Vagina (tissue), 2 donors: ENCODE data around the gene ZCCHC9. TPM values are rescaled to one million over a fixed set of nuclear protein-coding genes. Genes with fewer than 3 reads are reported as not detected.
A peak's percentile ranks its signal among the peaks of the same experiment; 100 is the strongest.
"Not testable (repeated sequence)": the region's sequence is repeated elsewhere in the genome, so short reads cannot be mapped to it uniquely, and the experiment has no call there.

Source experiments
- DNase-seq, 2 donors: peaks; one replicate each; pipeline ENCODE4 v3.0.0-alpha.2; 2017; ENCODE audit errors: extremely low spot score in 2 of 2
- H3K27ac ChIP-seq: fragments of 200-600 bp; sonication (generic); one replicate; pipeline ENCODE4 v1.5.1; 2019
- H3K27me3 ChIP-seq: fragments of 200-600 bp; sonication (generic); one replicate; pipeline ENCODE4 v1.5.1; 2019
- H3K36me3 ChIP-seq, 2 donors: fragments of 200-600 bp; sonication (generic); one replicate each; pipeline ENCODE4 v1.5.1; 2017 to 2019
- H3K4me1 ChIP-seq: fragments of 200-600 bp; sonication (generic); one replicate; pipeline ENCODE4 v1.5.1; 2019
- H3K4me3 ChIP-seq, 2 donors: fragments of 200-600 bp; sonication (generic); 1 replicate in 1 of 2; 2 replicates in 1 of 2; pipeline ENCODE4 v1.5.1; 2016 to 2019
- H3K9me3 ChIP-seq: fragments of 200-600 bp; sonication (generic); one replicate; pipeline ENCODE4 v1.5.1; 2019
- POLR2A ChIP-seq, 2 donors: fragments of 450-650 bp; IDR thresholded peaks; one replicate each; pipeline ENCODE4 v1.6.1; 2017; ENCODE audit warnings: antibody characterized with exemption in 2 of 2, mild to moderate bottlenecking in 2 of 2, moderate library complexity in 2 of 2
- POLR2AphosphoS5 ChIP-seq, 2 donors: sonication (generic); formaldehyde crosslinking; IDR thresholded peaks; one replicate each; pipeline ENCODE4 v1.9.0; 2017; ENCODE audit warnings: antibody characterized with exemption in 2 of 2, mild to moderate bottlenecking in 2 of 2, low read depth in 1 of 2; ENCODE audit not compliant: insufficient read depth in 1 of 2
- intact Hi-C: fragments of 100-400 bp; cut with DNase I; formaldehyde crosslinking; loops from one replicate; pipeline ENCODE4 v1.15.1; 2023
- total RNA-seq: library from RNA; depleted of rRNA; stranded (reverse); fragments of >200 nt; gene quantifications from one replicate; pipeline ENCODE4 v1.2.3, GENCODE V29; 2016
- TF ChIP-seq, protein P1 (sequence below), 3 experiments: fragments of 450-650 bp in 2 of 3; fragments of 200-600 bp in 1 of 3; sonication (generic) in 1 of 3; IDR thresholded peaks; one replicate each; pipeline ENCODE4 v1.5.1; 2017 to 2019; ENCODE audit warnings: antibody characterized with exemption in 3 of 3, mild to moderate bottlenecking in 2 of 3, moderate library complexity in 2 of 3

ZCCHC9 gene
- total RNA-seq, 1 donor from 2014 or later = 16.7 TPM

DNA sequence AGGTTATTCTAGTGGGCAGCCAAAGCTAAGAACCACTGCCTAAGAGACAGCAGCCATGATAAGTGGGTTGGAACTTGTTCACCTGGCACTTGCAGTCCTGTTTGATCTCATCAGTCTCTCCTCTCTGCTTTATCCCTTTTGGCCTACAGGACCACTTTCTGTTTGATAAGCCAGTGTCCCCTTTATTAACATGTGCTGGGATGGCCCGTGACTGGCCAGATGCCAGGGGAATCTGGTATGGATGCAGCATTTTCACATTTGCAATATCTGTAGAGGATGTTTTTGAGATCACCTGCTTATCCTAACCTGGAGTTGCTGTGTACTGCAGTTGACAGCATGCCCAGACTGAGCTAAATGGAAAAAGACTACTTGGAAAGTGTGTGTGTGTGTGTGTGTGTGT is 44.6 kb upstream of the ZCCHC9 start:
- intact Hi-C loops = no loop called here

DNA sequence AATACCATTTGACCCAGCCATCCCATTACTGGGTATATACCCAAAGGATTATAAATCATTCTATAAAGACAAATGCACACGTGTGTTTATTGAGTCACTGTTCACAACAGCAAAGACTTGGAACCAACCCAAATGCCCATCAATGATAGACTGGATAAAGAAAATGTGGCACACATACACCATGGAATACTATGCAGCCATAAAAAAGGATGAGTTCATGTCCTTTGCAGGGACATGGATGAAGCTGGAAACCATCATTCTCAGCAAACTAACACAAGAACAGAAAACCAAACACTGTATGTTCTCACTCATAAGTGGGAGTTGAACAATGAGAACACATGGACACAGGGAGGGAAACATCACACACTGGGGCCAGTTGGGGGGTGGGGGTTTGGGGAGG is 38.6 kb upstream of the ZCCHC9 start:
- DNase-seq, intact Hi-C loops, H3K27me3 ChIP-seq, H3K4me1 ChIP-seq, H3K9me3 ChIP-seq, H3K27ac ChIP-seq, H3K4me3 ChIP-seq: not testable (repeated sequence)
- H3K36me3 ChIP-seq = peaks cover 0 to 16% of the 10 kb centered on the region in 2 donors

More for the DNA sequence above, 44.6 kb upstream of the ZCCHC9 start:
- H3K27me3 ChIP-seq = no peaks in the 10 kb centered on the region
- H3K4me1 ChIP-seq = peaks cover 11% of the 10 kb centered on the region
- H3K9me3 ChIP-seq = no peaks in the 10 kb centered on the region
- peaks cover 0 to 16% of the 10 kb centered on the region in 2 donors for H3K36me3 ChIP-seq
- DNase-seq = no peak
- TF ChIP-seq POLR2AphosphoS5 (IDR thresholded peaks at IDR 0.05; ENCODE audit: insufficient read depth in 1 of 2, low read depth in 1 of 2) = no peak
- no peak overlapping the region for H3K27ac ChIP-seq
- H3K4me3 ChIP-seq = no peak overlapping the region

DNA sequence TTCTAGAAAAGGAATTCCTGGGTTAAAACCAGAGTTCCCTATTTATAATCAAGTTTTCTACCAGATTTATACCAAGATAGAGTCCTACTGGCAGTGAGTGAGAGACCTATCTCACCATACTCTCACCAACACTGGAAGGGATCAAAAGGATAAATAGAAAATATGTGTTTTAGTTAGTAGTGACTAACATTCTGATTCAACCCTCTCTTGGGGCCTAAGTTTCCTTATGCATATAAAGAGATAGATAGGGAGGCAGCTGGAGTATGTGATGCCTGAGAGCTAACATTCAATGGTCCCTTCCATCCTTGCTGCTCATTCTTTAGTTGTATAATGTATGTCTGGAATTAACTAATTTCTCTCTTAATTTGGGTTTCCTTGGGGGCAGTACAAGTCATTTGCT is 36.3 kb upstream of the ZCCHC9 start:
- Histone ChIP-seq H3K4me3 (no peak overlapping the region), H3K27me3 (no peaks in the 10 kb centered on the region), H3K27ac (no peak overlapping the region), H3K4me1 (peaks cover 22% of the 10 kb centered on the region), H3K36me3 (no peaks in the 10 kb centered on the region), H3K9me3 (no peaks in the 10 kb centered on the region)
- TF ChIP-seq, protein P1, sequence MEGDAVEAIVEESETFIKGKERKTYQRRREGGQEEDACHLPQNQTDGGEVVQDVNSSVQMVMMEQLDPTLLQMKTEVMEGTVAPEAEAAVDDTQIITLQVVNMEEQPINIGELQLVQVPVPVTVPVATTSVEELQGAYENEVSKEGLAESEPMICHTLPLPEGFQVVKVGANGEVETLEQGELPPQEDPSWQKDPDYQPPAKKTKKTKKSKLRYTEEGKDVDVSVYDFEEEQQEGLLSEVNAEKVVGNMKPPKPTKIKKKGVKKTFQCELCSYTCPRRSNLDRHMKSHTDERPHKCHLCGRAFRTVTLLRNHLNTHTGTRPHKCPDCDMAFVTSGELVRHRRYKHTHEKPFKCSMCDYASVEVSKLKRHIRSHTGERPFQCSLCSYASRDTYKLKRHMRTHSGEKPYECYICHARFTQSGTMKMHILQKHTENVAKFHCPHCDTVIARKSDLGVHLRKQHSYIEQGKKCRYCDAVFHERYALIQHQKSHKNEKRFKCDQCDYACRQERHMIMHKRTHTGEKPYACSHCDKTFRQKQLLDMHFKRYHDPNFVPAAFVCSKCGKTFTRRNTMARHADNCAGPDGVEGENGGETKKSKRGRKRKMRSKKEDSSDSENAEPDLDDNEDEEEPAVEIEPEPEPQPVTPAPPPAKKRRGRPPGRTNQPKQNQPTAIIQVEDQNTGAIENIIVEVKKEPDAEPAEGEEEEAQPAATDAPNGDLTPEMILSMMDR (IDR thresholded peaks at IDR 0.05) = no peak
- no peak for TF ChIP-seq POLR2AphosphoS5 (IDR thresholded peaks at IDR 0.05; ENCODE audit: insufficient read depth in 1 of 2, low read depth in 1 of 2)
- no peak for TF ChIP-seq POLR2A (IDR thresholded peaks at IDR 0.05)
- intact Hi-C loops = no loop called here
- DNase-seq = no peak

DNA sequence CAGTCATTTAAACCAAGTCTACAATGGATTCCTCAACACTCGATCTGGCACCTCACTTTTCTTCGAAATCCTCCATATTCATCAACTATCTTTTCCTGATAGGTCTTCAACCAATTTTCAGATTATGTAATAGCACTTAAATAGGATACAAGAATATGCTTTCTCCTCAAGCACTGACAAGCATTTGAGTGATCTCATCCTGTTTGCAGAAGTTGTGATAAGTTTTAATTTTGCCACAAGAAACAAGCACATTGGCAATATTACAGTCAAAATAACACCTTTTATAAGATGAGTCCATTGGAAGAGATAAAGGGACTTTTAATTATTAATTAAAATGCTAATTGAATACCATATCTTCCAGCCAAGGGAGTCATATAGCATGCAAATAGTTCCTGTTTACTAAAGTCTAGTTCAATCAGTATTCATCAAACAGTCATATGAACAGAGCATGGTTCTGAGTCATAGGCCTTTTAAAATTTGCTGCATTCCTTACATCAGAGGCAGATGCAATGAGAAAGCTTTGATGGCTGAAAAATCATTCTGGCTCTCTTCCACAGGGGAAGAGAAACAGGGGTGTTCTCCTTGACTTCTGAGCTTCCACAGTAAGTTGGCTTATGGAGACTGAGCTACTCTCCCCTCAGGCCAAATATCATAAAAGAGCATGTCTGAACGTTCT is 32.7 kb upstream of the ZCCHC9 start:
- H3K27ac ChIP-seq = peak overlapping the region; percentile 82
- DNase-seq = no peak

DNA sequence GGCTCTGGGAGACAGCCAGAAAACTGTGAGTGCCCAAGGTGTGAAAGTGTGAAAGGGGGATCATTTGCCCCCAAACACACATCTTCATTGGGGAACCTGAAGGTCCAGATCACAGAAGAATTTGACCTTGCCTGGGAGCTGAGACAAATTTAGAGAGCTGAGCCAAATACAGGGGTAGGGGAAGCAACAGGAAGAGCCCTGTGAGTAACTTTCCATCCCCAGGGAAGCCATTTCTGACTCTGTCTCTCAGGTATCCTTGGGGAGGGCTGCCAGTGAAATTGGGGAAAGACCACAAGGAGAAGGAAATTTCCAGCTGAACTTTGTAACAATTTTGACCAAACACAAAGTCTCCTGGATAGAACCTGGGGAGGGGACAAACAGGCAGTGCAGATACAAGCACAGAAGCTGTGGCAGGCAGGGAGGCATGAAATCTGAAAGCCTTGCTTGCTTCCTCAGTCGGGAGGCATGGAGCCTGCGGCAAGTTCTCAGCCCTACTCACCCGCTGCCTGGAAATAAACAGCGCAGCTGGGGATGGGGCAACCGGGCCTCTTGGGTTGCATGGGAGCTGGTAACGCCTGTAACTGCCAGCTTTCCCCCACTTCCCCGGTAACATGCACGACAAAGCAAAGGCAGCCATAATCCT is 31.5 kb upstream of the ZCCHC9 start:
- intact Hi-C loops = no loop called here
- H3K4me3 ChIP-seq = no peak overlapping the region
- no peaks in the 10 kb centered on the region for H3K27me3 ChIP-seq
- TF ChIP-seq, protein P1 (IDR thresholded peaks at IDR 0.05) = no peak
- TF ChIP-seq POLR2A (IDR thresholded peaks at IDR 0.05) (no peak), POLR2AphosphoS5 (IDR thresholded peaks at IDR 0.05; ENCODE audit: insufficient read depth in 1 of 2, low read depth in 1 of 2) (no peak)
- H3K27ac ChIP-seq = peak overlapping the region; percentile 82
- no peak for DNase-seq
- H3K36me3 ChIP-seq = no peaks in the 10 kb centered on the region
- H3K4me1 ChIP-seq = peaks cover 22% of the 10 kb centered on the region
- H3K9me3 ChIP-seq = no peaks in the 10 kb centered on the region

More for the DNA sequence above, 32.7 kb upstream of the ZCCHC9 start:
- H3K36me3 ChIP-seq = no peaks in the 10 kb centered on the region
- no peaks in the 10 kb centered on the region for H3K9me3 ChIP-seq
- H3K4me3 ChIP-seq = no peak overlapping the region
- H3K4me1 ChIP-seq = peaks cover 22% of the 10 kb centered on the region
- TF ChIP-seq POLR2A (IDR thresholded peaks at IDR 0.05) = no peak
- TF ChIP-seq, protein P1 (IDR thresholded peaks at IDR 0.05) = no peak
- peak in 1 of 2 donors; percentile 95 for TF ChIP-seq POLR2AphosphoS5 (IDR thresholded peaks at IDR 0.05; ENCODE audit: insufficient read depth in 1 of 2, low read depth in 1 of 2)
- no peaks in the 10 kb centered on the region for H3K27me3 ChIP-seq
- intact Hi-C loops = no loop called here

DNA sequence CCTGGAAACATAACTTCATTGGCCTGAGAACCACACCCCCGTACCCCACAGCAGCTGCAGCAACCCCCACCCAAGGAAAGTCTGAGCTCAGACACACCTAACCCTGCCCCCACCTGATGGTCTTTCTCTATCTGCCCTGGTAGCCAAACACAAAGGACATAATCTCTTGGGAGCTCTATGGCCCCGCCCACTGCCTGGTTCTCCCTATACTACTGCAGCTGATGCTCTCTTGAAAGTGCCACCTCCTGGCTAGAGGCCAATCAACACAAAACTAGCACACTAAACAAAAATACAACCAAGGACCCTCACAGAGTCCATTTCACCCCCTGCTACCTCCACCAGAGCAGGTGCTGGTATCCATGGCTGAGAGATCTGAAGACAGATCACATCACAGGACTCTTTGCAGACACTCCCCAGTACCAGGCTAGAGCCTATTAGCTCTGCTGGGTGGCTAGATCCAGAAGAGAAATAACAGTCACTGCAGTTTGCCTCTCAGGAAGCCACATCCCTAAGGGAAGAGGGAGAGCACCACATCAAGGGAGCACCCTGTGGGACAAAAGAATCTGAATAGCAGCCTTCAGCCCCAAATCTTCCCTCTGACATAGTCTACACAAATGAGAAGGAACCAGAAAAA is 30.9 kb upstream of the ZCCHC9 start:
- Histone ChIP-seq H3K27ac (peak overlapping the region; percentile 82), H3K4me1 (peaks cover 22% of the 10 kb centered on the region)
- H3K27me3 ChIP-seq, H3K36me3 ChIP-seq, H3K9me3 ChIP-seq, intact Hi-C loops, H3K4me3 ChIP-seq, DNase-seq: not testable (repeated sequence)
